Epithelial cell of proximal tubule (primary cell): ENCODE data around the gene PSME2. TPM values are rescaled to one million over a fixed set of nuclear protein-coding genes. Genes with fewer than 3 reads are reported as not detected.

Experiments
- DNase-seq: peaks from one replicate; pipeline ENCODE4 v3.0.0-alpha.2; 2011; ENCODE audit warnings: low read depth
- H3K4me3 ChIP-seq: 2 replicates; pipeline ENCODE4 v1.5.1; 2011; ENCODE audit warnings: low read depth, mild to moderate bottlenecking, low read length
- CTCF ChIP-seq: conservative IDR thresholded peaks from 2 replicates; pipeline ENCODE4 v1.5.1; 2012; ENCODE audit warnings: low read depth, mild to moderate bottlenecking, low read length
- total RNA-seq: library from RNA; depleted of rRNA; stranded (reverse); fragments of >200 nt; gene quantifications from 2 replicates; pipeline ENCODE4 v1.2.3, GENCODE V29; 2015

The PSME2 gene
- total RNA-seq, 1 donor from 2014 or later = 156 TPM

- peak overlapping the region; percentile 68 for H3K4me3 ChIP-seq
- DNase-seq = no peak
- no peak for TF ChIP-seq CTCF
Measured at GRCh38 chr14:24116128-24116814, 30.1 kb downstream of the PSME2 start.

GRCh38 chr14:24115422-24116127 is 30.8 kb downstream of the PSME2 start:
- TF ChIP-seq CTCF = no peak
- no peak for DNase-seq
- peak overlapping the region; percentile 68 for H3K4me3 ChIP-seq

GRCh38 chr14:24114532-24115421 is 31.6 kb downstream of the PSME2 start, which contains the start of the genes DCAF11 and NRL:
Gene DCAF11 (plus strand): TSS chr14:24114777. CDS start chr14:24115595, 818 bp downstream.
Gene NRL (minus strand): TSS chr14:24114949. CDS start chr14:24082848, 32,101 bp downstream.
- TF ChIP-seq CTCF = no peak
- DNase-seq = peak; percentile 99
- H3K4me3 ChIP-seq = peak within 1 kb of the TSS; percentile 68

- no peak for TF ChIP-seq CTCF
- peak overlapping the region; percentile 68 for H3K4me3 ChIP-seq
- DNase-seq = peak; percentile 82
Measured at GRCh38 chr14:24113801-24114531, 32.4 kb downstream of the PSME2 start.

- no peak for DNase-seq
- no peak for TF ChIP-seq CTCF
- H3K4me3 ChIP-seq = peak overlapping the region; percentile 68
Measured at GRCh38 chr14:24113379-24113800, 33.0 kb downstream of the PSME2 start.

GRCh38 chr14:24110523-24110922 is 35.9 kb downstream of the PSME2 start:
- no peak overlapping the region for H3K4me3 ChIP-seq
- no peak for DNase-seq
- no peak for TF ChIP-seq CTCF
